ENCODE measurements around the gene MORF4L1.

MORF4L1 gene

GRCh38 chr15:78912316-78912715 lies 39.6 kb downstream of the MORF4L1 start:
- Histone ChIP-seq H3K27ac (ENCODE audit: low read depth, low read length) (no peak overlapping the region), H3K9me3 (ENCODE audit: control insufficient read depth in 5 of 5, low read length in 5 of 5) (no peaks in the 10 kb centered on the region), H3K27me3 (ENCODE audit: control insufficient read depth in 5 of 5, insufficient read depth in 4 of 5, low read length in 5 of 5) (no peaks in the 10 kb centered on the region), H3K4me1 (ENCODE audit: control insufficient read depth in 5 of 5, insufficient read depth in 5 of 5, low read length in 5 of 5) (peaks cover 12 to 36% (median 32%) of the 10 kb centered on the region in 5 donors), H3K9ac (ENCODE audit: low read length in 5 of 5) (no peak overlapping the region), H3K4me3 (ENCODE audit: low read depth in 1 of 5, low read length in 5 of 5) (no peak overlapping the region), H3K36me3 (ENCODE audit: control insufficient read depth in 5 of 5, insufficient read depth in 5 of 5, low read length in 5 of 5) (peaks cover 17 to 59% (median 46%) of the 10 kb centered on the region in 5 donors)

DNA sequence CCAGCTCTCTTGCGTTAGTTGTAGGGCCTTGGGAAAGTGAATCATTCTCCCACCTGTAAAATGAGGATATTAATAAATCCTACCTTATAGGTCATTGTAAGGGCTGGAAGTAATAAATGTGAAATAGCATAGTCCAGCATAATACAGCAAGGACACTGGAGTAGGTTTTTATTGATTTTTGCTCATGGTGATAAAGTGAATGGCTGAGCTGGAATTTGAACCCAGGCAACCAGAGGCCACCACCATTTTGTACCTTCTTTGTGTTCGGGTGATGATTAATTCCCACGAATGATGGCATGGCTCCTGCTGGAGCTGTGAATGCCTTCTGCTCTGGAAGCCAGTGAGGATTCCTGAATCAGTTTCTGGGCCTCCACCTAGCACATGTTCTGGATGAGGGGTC lies 40.3 kb downstream of the MORF4L1 start:
- H3K4me1 ChIP-seq (ENCODE audit: control insufficient read depth in 5 of 5, insufficient read depth in 5 of 5, low read length in 5 of 5) = peaks cover 12 to 36% (median 32%) of the 10 kb centered on the region in 5 donors
- no peak overlapping the region for H3K4me3 ChIP-seq (ENCODE audit: low read depth in 1 of 5, low read length in 5 of 5)
- no peak overlapping the region for H3K9ac ChIP-seq (ENCODE audit: low read length in 5 of 5)
- H3K27me3 ChIP-seq (ENCODE audit: control insufficient read depth in 5 of 5, insufficient read depth in 4 of 5, low read length in 5 of 5) = no peaks in the 10 kb centered on the region
- no peak overlapping the region for H3K27ac ChIP-seq (ENCODE audit: low read depth, low read length)
- no peaks in the 10 kb centered on the region for H3K9me3 ChIP-seq (ENCODE audit: control insufficient read depth in 5 of 5, low read length in 5 of 5)
- peaks cover 14 to 59% (median 46%) of the 10 kb centered on the region in 5 donors for H3K36me3 ChIP-seq (ENCODE audit: control insufficient read depth in 5 of 5, insufficient read depth in 5 of 5, low read length in 5 of 5)

DNA sequence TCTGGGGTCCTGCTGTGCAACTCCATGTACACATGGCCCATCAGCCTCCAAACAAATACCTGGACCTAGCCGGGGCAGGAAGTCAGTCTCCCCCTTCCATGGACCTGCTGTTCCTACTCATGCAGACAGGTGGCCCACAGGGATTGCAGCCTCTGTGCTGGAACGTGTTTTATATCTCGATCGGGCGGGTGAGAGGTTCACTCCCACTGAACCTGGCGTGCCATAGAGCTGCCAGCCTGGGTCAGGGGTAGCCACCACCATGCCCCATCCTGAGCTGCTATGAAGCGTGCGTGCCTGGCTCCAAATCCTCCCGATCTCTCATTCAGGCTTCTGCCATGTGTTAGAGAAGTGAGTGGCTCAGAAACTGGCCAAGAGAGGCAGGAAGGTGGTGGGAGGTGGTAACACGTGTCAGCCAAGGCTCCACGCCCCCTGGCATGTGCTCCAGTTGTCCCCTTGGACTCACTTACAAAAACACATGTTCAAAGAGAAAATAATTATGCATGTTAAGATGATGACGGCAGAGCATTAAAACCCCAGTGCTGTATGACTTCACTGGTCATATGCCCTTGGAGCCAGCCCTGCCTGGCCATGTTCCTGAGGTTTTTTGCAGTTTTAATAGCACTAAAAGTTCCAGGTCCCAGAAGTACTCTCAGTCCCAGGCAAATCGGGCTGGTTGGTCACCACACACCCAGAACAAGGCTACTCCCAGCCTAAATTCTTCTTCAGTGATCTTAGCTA lies 41.5 kb downstream of the MORF4L1 start:
- no peaks in the 10 kb centered on the region for H3K9me3 ChIP-seq (ENCODE audit: control insufficient read depth in 5 of 5, low read length in 5 of 5)
- H3K9ac ChIP-seq (ENCODE audit: low read length in 5 of 5) = peak overlapping the region in 1 of 5 donors; percentile 24
- no peaks in the 10 kb centered on the region for H3K27me3 ChIP-seq (ENCODE audit: control insufficient read depth in 5 of 5, insufficient read depth in 4 of 5, low read length in 5 of 5)
- no peak overlapping the region for H3K4me3 ChIP-seq (ENCODE audit: low read depth in 1 of 5, low read length in 5 of 5)
- H3K4me1 ChIP-seq (ENCODE audit: control insufficient read depth in 5 of 5, insufficient read depth in 5 of 5, low read length in 5 of 5) = peaks cover 12 to 36% (median 32%) of the 10 kb centered on the region in 5 donors
- peaks cover 13 to 57% (median 43%) of the 10 kb centered on the region in 5 donors for H3K36me3 ChIP-seq (ENCODE audit: control insufficient read depth in 5 of 5, insufficient read depth in 5 of 5, low read length in 5 of 5)
- H3K27ac ChIP-seq (ENCODE audit: low read depth, low read length) = peak overlapping the region; percentile 61

DNA sequence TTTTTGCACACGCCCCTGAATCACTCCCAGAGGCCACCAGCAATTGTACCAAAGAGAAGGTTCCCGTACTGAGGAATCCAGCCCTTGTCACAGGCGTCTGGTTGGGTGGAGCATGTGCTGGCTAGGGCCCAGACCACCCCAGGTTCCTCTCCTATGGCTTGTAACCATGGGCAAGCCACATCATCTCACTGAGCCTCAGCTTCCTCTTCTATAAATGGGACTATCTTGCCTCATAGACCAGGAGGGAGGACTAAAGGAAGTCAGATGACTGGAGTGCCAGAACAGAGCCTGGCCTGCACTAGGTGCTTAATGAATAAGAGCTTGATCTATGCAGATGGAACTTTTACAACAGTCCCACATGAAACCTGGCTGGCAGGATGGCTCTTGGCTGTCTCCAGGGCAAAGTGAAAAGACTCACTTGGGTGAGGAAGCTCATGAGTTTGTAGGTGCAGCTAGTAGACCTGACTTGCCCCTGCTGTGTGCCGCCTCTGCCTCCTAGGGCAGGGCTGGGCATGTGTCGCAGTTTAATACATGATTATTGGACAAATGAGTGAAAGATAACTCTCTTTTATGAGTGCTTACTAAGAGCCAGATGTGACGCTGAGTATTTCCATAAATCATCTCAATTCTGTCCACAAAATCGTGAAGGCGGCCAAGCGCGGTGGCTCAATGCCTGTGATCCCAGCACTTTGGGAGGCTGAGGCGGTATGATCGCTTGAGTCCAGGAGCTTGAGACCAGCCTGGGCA lies 42.8 kb downstream of the MORF4L1 start:
- peaks cover 13 to 56% (median 37%) of the 10 kb centered on the region in 5 donors for H3K36me3 ChIP-seq (ENCODE audit: control insufficient read depth in 5 of 5, insufficient read depth in 5 of 5, low read length in 5 of 5)
- peak overlapping the region in 2 of 5 donors; percentile 3 to 11 for H3K9ac ChIP-seq (ENCODE audit: low read length in 5 of 5)
- no peaks in the 10 kb centered on the region for H3K27me3 ChIP-seq (ENCODE audit: control insufficient read depth in 5 of 5, insufficient read depth in 4 of 5, low read length in 5 of 5)
- no peaks in the 10 kb centered on the region for H3K9me3 ChIP-seq (ENCODE audit: control insufficient read depth in 5 of 5, low read length in 5 of 5)
- H3K27ac ChIP-seq (ENCODE audit: low read depth, low read length) = peak overlapping the region; percentile 61
- H3K4me3 ChIP-seq (ENCODE audit: low read depth in 1 of 5, low read length in 5 of 5) = no peak overlapping the region
- peaks cover 8 to 36% (median 32%) of the 10 kb centered on the region in 5 donors for H3K4me1 ChIP-seq (ENCODE audit: control insufficient read depth in 5 of 5, insufficient read depth in 5 of 5, low read length in 5 of 5)

- Histone ChIP-seq H3K27ac (ENCODE audit: low read depth, low read length) (peak overlapping the region; percentile 61), H3K9me3 (ENCODE audit: control insufficient read depth in 5 of 5, low read length in 5 of 5) (no peaks in the 10 kb centered on the region), H3K27me3 (ENCODE audit: control insufficient read depth in 5 of 5, insufficient read depth in 4 of 5, low read length in 5 of 5) (no peaks in the 10 kb centered on the region), H3K9ac (ENCODE audit: low read length in 5 of 5) (no peak overlapping the region), H3K36me3 (ENCODE audit: control insufficient read depth in 5 of 5, insufficient read depth in 5 of 5, low read length in 5 of 5) (peaks cover 13 to 51% (median 35%) of the 10 kb centered on the region in 5 donors), H3K4me1 (ENCODE audit: control insufficient read depth in 5 of 5, insufficient read depth in 5 of 5, low read length in 5 of 5) (peaks cover 8 to 36% (median 32%) of the 10 kb centered on the region in 5 donors), H3K4me3 (ENCODE audit: low read depth in 1 of 5, low read length in 5 of 5) (no peak overlapping the region)
Measured at GRCh38 chr15:78916088-78916487, 43.4 kb downstream of the MORF4L1 start.

- Histone ChIP-seq H3K27ac (ENCODE audit: low read depth, low read length) (no peak overlapping the region), H3K36me3 (ENCODE audit: control insufficient read depth in 5 of 5, insufficient read depth in 5 of 5, low read length in 5 of 5) (peaks cover under 1 to 57% (median 39%) of the 10 kb centered on the region in 5 donors)
Measured at GRCh38 chr15:78917888-78918287, 45.2 kb downstream of the MORF4L1 start.

GRCh38 chr15:78921517-78921916 lies 48.8 kb downstream of the MORF4L1 start:
- Histone ChIP-seq H3K9me3 (ENCODE audit: control insufficient read depth in 5 of 5, low read length in 5 of 5) (no peaks in the 10 kb centered on the region), H3K9ac (ENCODE audit: low read length in 5 of 5) (no peak overlapping the region), H3K36me3 (ENCODE audit: control insufficient read depth in 5 of 5, insufficient read depth in 5 of 5, low read length in 5 of 5) (peaks cover 0 to 77% (median 56%) of the 10 kb centered on the region in 5 donors), H3K4me3 (ENCODE audit: low read depth in 1 of 5, low read length in 5 of 5) (no peak overlapping the region), H3K4me1 (ENCODE audit: control insufficient read depth in 5 of 5, insufficient read depth in 5 of 5, low read length in 5 of 5) (peaks cover 0 to 7% (median 5%) of the 10 kb centered on the region in 5 donors), H3K27me3 (ENCODE audit: control insufficient read depth in 5 of 5, insufficient read depth in 4 of 5, low read length in 5 of 5) (no peaks in the 10 kb centered on the region), H3K27ac (ENCODE audit: low read depth, low read length) (no peak overlapping the region)

More at GRCh38 chr15:78917888-78918287, 45.2 kb downstream of the MORF4L1 start:
- Histone ChIP-seq H3K4me1 (ENCODE audit: control insufficient read depth in 5 of 5, insufficient read depth in 5 of 5, low read length in 5 of 5) (peaks cover 8 to 36% (median 32%) of the 10 kb centered on the region in 5 donors), H3K9me3 (ENCODE audit: control insufficient read depth in 5 of 5, low read length in 5 of 5) (no peaks in the 10 kb centered on the region), H3K27me3 (ENCODE audit: control insufficient read depth in 5 of 5, insufficient read depth in 4 of 5, low read length in 5 of 5) (no peaks in the 10 kb centered on the region), H3K4me3 (ENCODE audit: low read depth in 1 of 5, low read length in 5 of 5) (no peak overlapping the region), H3K9ac (ENCODE audit: low read length in 5 of 5) (no peak overlapping the region)

GRCh38 chr15:78921940-78922339 lies 49.2 kb downstream of the MORF4L1 start:
- Histone ChIP-seq H3K9me3 (ENCODE audit: control insufficient read depth in 5 of 5, low read length in 5 of 5) (no peaks in the 10 kb centered on the region), H3K27ac (ENCODE audit: low read depth, low read length) (no peak overlapping the region), H3K36me3 (ENCODE audit: control insufficient read depth in 5 of 5, insufficient read depth in 5 of 5, low read length in 5 of 5) (peaks cover 0 to 82% (median 60%) of the 10 kb centered on the region in 5 donors), H3K9ac (ENCODE audit: low read length in 5 of 5) (no peak overlapping the region), H3K4me3 (ENCODE audit: low read depth in 1 of 5, low read length in 5 of 5) (no peak overlapping the region), H3K4me1 (ENCODE audit: control insufficient read depth in 5 of 5, insufficient read depth in 5 of 5, low read length in 5 of 5) (peaks cover 0 to 3% (median 2%) of the 10 kb centered on the region in 5 donors), H3K27me3 (ENCODE audit: control insufficient read depth in 5 of 5, insufficient read depth in 4 of 5, low read length in 5 of 5) (no peaks in the 10 kb centered on the region)

DNA sequence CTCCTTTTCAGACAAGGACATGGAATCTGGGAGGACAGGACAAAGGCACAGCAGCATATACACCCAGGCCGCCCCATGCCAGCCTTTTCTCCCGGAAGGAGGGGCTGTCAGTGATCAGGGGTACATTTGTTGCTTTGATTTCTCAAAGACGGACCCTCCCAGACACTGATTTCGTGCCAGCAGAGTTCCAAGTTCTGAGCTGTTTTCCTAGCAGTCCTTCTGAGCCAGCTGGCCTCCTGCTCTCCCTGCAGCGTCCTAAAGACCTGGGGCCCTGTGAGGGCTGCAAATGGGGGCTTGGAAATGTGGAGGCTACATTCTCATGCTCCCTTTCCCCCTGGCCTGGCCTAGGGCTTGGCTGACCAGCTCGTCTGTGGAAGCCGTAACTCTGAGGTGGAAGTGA lies 49.8 kb downstream of the MORF4L1 start:
- Histone ChIP-seq H3K36me3 (ENCODE audit: control insufficient read depth in 5 of 5, insufficient read depth in 5 of 5, low read length in 5 of 5) (peaks cover 0 to 87% (median 66%) of the 10 kb centered on the region in 5 donors), H3K9ac (ENCODE audit: low read length in 5 of 5) (no peak overlapping the region), H3K27ac (ENCODE audit: low read depth, low read length) (no peak overlapping the region), H3K4me1 (ENCODE audit: control insufficient read depth in 5 of 5, insufficient read depth in 5 of 5, low read length in 5 of 5) (no peaks in the 10 kb centered on the region), H3K4me3 (ENCODE audit: low read depth in 1 of 5, low read length in 5 of 5) (no peak overlapping the region), H3K27me3 (ENCODE audit: control insufficient read depth in 5 of 5, insufficient read depth in 4 of 5, low read length in 5 of 5) (no peaks in the 10 kb centered on the region), H3K9me3 (ENCODE audit: control insufficient read depth in 5 of 5, low read length in 5 of 5) (no peaks in the 10 kb centered on the region)

DNA sequence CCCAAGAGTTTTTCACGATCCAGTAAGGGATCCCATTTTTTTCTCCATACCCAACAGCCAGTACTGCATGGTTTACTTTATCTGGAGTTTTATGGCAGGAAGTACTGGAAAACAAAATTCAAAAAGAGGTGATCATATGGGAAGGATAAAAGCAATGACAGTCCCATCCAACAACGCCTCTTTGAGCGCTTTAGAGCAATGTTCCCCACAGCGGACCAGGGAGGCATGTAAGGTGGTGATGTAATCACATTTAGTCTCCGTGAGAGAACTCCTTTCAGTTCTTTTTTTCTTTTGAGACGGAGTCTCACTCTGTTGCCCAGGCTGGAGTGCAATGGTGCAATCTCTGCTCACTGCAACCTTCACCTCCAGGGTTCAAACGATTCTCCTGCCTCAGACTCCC lies 50.3 kb downstream of the MORF4L1 start:
- no peak overlapping the region for H3K4me3 ChIP-seq (ENCODE audit: low read depth in 1 of 5, low read length in 5 of 5)
- no peak overlapping the region for H3K9ac ChIP-seq (ENCODE audit: low read length in 5 of 5)
- H3K27ac ChIP-seq (ENCODE audit: low read depth, low read length) = no peak overlapping the region
- H3K4me1 ChIP-seq (ENCODE audit: control insufficient read depth in 5 of 5, insufficient read depth in 5 of 5, low read length in 5 of 5) = no peaks in the 10 kb centered on the region
- peaks cover 0 to 89% (median 68%) of the 10 kb centered on the region in 5 donors for H3K36me3 ChIP-seq (ENCODE audit: control insufficient read depth in 5 of 5, insufficient read depth in 5 of 5, low read length in 5 of 5)
- no peaks in the 10 kb centered on the region for H3K9me3 ChIP-seq (ENCODE audit: control insufficient read depth in 5 of 5, low read length in 5 of 5)
- H3K27me3 ChIP-seq (ENCODE audit: control insufficient read depth in 5 of 5, insufficient read depth in 4 of 5, low read length in 5 of 5) = no peaks in the 10 kb centered on the region

All from subcutaneous abdominal adipose tissue (tissue), 5 donors.